SK-N-SH treated with all-trans-retinoic acid at 6 μM for 48 hours (cell line): ENCODE data around the gene MEIS1.

Experiments
- ARNTL ChIP-seq: fragments of 450-650 bp; formaldehyde crosslinking; IDR thresholded peaks from 2 replicates; pipeline ENCODE4 v1.5.0; 2020; ENCODE audit warnings: low read depth, mild to moderate bottlenecking, moderate library complexity, borderline replicate concordance
- BACH2 ChIP-seq: fragments of 250-450 bp; sonication (Bioruptor Pico); IDR thresholded peaks from 2 replicates; pipeline ENCODE4 v1.9.0; 2021; ENCODE audit warnings: mild to moderate bottlenecking, borderline replicate concordance
- ESRRG ChIP-seq: fragments of 250-450 bp; sonication (Bioruptor Pico); IDR thresholded peaks from 2 replicates; pipeline ENCODE4 v1.6.1; 2021; ENCODE audit warnings: mild to moderate bottlenecking
- GLIS3 ChIP-seq: fragments of 250-450 bp; sonication (Bioruptor Pico); IDR thresholded peaks from 2 replicates; pipeline ENCODE4 v1.5.0; 2020; ENCODE audit warnings: mild to moderate bottlenecking, moderate library complexity
- PATZ1 ChIP-seq: fragments of 250-450 bp; sonication (Bioruptor Pico); IDR thresholded peaks from 2 replicates; pipeline ENCODE4 v1.8.0; 2020; ENCODE audit warnings: mild to moderate bottlenecking, moderate library complexity, borderline replicate concordance
- RARB ChIP-seq: fragments of 250-450 bp; sonication (Bioruptor Pico); IDR thresholded peaks from 2 replicates; pipeline ENCODE4 v1.8.0; 2021; ENCODE audit warnings: mild to moderate bottlenecking, moderate library complexity

- TF ChIP-seq PATZ1 (CRISPR knock-in tag) = no peak
- no peak for TF ChIP-seq RARB (CRISPR knock-in tag)
- TF ChIP-seq ESRRG (CRISPR knock-in tag) = no peak
- no peak for TF ChIP-seq GLIS3
- no peak for TF ChIP-seq ARNTL (CRISPR knock-in tag)
- no peak for TF ChIP-seq BACH2 (CRISPR knock-in tag)
Measured at GRCh38 chr2:66536997-66537396, 102.1 kb downstream of the MEIS1 start.
